ENCODE data around the gene PPP2R2C. TPM values are rescaled to one million over a fixed set of nuclear protein-coding genes. Genes with fewer than 3 reads are reported as not detected.

The PPP2R2C gene
- total RNA-seq, 4 donors from 2014 or later, result 0.47 to 4.6 (median 1.0) TPM

GRCh38 chr4:6453688-6453990 is 18.8 kb downstream of the PPP2R2C start:
- TF ChIP-seq POLR2A (IDR thresholded peaks at IDR 0.05) (no peak), POLR2AphosphoS5 (IDR thresholded peaks at IDR 0.05) (no peak), EP300 (IDR thresholded peaks at IDR 0.05) (no peak), CTCF (IDR thresholded peaks at IDR 0.05) (no peak)
- peaks cover 78% of the 10 kb centered on the region for H3K27me3 ChIP-seq
- no peaks in the 10 kb centered on the region for H3K36me3 ChIP-seq
- H3K4me3 ChIP-seq, result no peak overlapping the region
- WGBS, 2 donors (ENCODE audit: low coverage in 1 of 2), result 76% methylated on average over 3 of the region's 8 CpGs; no CpG with 5 or more reads in 1 of the 2 donors
- no peak for ATAC-seq
- H3K4me1 ChIP-seq, result no peaks in the 10 kb centered on the region
- H3K9me3 ChIP-seq, result peaks cover 0 to 8% (median 0%) of the 10 kb centered on the region in 3 donors
- H3K27ac ChIP-seq, result no peak overlapping the region

GRCh38 chr4:6452897-6453687 is 19.3 kb downstream of the PPP2R2C start:
- H3K36me3 ChIP-seq, result no peaks in the 10 kb centered on the region
- H3K4me3 ChIP-seq, result no peak overlapping the region
- H3K27me3 ChIP-seq, result peaks cover 78% of the 10 kb centered on the region
- TF ChIP-seq POLR2AphosphoS5 (IDR thresholded peaks at IDR 0.05) (no peak), EP300 (IDR thresholded peaks at IDR 0.05) (no peak), CTCF (IDR thresholded peaks at IDR 0.05) (no peak), POLR2A (IDR thresholded peaks at IDR 0.05) (no peak)
- H3K9me3 ChIP-seq, result peaks cover 0 to 2% (median 0%) of the 10 kb centered on the region in 3 donors
- 67 to 93% methylated on average over 1 to 3 of the region's 20 CpGs for WGBS, 2 donors (ENCODE audit: low coverage in 1 of 2)
- H3K4me1 ChIP-seq, result no peaks in the 10 kb centered on the region
- no peak for ATAC-seq
- H3K27ac ChIP-seq, result no peak overlapping the region

DNA sequence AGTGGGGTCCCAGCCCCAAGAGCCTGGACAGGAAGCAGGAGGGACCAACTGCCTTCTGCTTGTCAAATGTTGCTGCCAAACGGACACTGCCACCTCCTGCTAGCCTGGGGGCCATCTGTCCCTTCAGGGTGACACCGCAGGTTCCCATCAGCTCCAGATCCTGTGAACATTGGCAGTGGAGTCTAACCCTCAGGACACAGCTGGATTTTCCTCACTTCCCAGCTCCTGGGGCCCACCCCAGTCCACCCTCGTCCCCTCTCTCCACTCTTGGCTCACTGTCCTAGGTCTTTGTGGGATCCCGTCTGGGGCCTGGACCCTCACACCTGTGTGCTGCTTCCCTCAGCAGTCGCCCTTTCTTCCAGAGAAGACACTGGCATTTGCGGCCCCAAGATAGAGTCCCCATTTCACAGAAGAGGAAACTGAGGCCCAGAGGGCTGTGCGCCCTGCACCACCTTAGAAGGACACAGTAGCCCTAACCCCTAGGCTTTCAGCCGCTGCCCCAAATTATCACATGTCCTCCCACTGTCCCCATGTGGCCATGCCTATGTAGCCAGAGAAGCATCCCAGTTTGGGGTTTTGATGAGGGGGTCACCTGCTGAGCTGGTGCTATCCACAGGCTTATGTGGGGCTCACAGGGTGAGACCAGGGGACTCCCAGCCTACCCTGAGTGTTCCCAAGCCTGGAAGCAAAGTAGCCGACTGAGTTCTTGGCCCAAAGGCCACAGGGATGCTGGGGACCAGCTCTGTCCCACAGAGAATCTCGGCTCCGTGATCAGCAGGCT is 20.1 kb downstream of the PPP2R2C start:
- 0 to 75% methylated on average over 1 to 4 of the region's 11 CpGs for WGBS, 2 donors (ENCODE audit: low coverage in 1 of 2)
- H3K4me3 ChIP-seq, result no peak overlapping the region

DNA sequence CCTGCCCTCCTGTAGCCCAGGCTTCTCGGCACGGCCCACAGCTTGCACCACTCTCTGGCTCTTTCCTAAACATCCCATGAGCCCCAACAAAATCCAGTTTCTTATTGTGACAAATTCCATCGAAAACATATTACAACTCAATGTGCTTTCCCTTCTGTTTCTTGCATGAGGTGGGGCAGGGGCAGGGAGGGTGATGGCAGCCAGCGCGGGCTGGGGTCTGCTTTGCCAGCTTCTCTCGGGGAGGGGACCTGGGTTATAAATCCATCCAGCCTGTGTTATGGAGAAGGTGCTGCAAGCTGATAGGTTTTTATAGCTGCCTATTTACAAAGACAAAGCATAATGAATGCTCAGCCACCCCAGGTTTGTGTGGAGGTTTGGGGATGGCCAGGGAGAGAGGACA is 21.1 kb downstream of the PPP2R2C start:
- Histone ChIP-seq H3K9me3 (no peaks in the 10 kb centered on the region), H3K27ac (no peak overlapping the region), H3K36me3 (no peaks in the 10 kb centered on the region), H3K27me3 (peaks cover 83% of the 10 kb centered on the region), H3K4me1 (peaks cover 0 to 10% (median 0%) of the 10 kb centered on the region in 3 donors), H3K4me3 (no peak overlapping the region)
- ATAC-seq, result no peak
- TF ChIP-seq POLR2A (IDR thresholded peaks at IDR 0.05) (no peak), EP300 (IDR thresholded peaks at IDR 0.05) (no peak), POLR2AphosphoS5 (IDR thresholded peaks at IDR 0.05) (no peak), CTCF (IDR thresholded peaks at IDR 0.05) (no peak)
- 30 to 54% methylated on average over 2 to 3 of the region's 6 CpGs for WGBS, 2 donors (ENCODE audit: low coverage in 1 of 2)

More for the DNA sequence above, 20.1 kb downstream of the PPP2R2C start:
- Histone ChIP-seq H3K36me3 (no peaks in the 10 kb centered on the region), H3K9me3 (no peaks in the 10 kb centered on the region), H3K27me3 (peaks cover 82% of the 10 kb centered on the region), H3K27ac (no peak overlapping the region), H3K4me1 (no peaks in the 10 kb centered on the region)
- no peak for ATAC-seq
- no peak for TF ChIP-seq POLR2AphosphoS5 (IDR thresholded peaks at IDR 0.05)
- no peak for TF ChIP-seq EP300 (IDR thresholded peaks at IDR 0.05)
- TF ChIP-seq CTCF (IDR thresholded peaks at IDR 0.05), result no peak
- no peak for TF ChIP-seq POLR2A (IDR thresholded peaks at IDR 0.05)
